ENCODE data around the gene SCUBE3. TPM values are rescaled to one million over a fixed set of nuclear protein-coding genes. Genes with fewer than 3 reads are reported as not detected.
A peak's percentile ranks its signal among the peaks of the same experiment; 100 is the strongest.

The SCUBE3 gene
- total RNA-seq, 1 donor from 2014 or later = 16.3 TPM

- Mint-ChIP-seq H3K27ac (ENCODE audit: unreplicated experiment) (peak overlapping the region; percentile 62), H3K27me3 (ENCODE audit: unreplicated experiment) (no peaks in the 10 kb centered on the region), H3K9me3 (ENCODE audit: unreplicated experiment) (no peaks in the 10 kb centered on the region), H3K4me1 (ENCODE audit: unreplicated experiment) (peaks cover 53% of the 10 kb centered on the region), H3K4me3 (ENCODE audit: unreplicated experiment) (no peak overlapping the region), H3K36me3 (ENCODE audit: unreplicated experiment) (no peaks in the 10 kb centered on the region)
- TF ChIP-seq, protein P1, sequence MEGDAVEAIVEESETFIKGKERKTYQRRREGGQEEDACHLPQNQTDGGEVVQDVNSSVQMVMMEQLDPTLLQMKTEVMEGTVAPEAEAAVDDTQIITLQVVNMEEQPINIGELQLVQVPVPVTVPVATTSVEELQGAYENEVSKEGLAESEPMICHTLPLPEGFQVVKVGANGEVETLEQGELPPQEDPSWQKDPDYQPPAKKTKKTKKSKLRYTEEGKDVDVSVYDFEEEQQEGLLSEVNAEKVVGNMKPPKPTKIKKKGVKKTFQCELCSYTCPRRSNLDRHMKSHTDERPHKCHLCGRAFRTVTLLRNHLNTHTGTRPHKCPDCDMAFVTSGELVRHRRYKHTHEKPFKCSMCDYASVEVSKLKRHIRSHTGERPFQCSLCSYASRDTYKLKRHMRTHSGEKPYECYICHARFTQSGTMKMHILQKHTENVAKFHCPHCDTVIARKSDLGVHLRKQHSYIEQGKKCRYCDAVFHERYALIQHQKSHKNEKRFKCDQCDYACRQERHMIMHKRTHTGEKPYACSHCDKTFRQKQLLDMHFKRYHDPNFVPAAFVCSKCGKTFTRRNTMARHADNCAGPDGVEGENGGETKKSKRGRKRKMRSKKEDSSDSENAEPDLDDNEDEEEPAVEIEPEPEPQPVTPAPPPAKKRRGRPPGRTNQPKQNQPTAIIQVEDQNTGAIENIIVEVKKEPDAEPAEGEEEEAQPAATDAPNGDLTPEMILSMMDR (IDR thresholded peaks at IDR 0.05) = no peak
- DNase-seq (ENCODE audit: extremely low spot score, unreplicated experiment) = no peak
Observed at GRCh38 chr6:35185302-35185681, 28.5 kb upstream of the SCUBE3 start.

DNA sequence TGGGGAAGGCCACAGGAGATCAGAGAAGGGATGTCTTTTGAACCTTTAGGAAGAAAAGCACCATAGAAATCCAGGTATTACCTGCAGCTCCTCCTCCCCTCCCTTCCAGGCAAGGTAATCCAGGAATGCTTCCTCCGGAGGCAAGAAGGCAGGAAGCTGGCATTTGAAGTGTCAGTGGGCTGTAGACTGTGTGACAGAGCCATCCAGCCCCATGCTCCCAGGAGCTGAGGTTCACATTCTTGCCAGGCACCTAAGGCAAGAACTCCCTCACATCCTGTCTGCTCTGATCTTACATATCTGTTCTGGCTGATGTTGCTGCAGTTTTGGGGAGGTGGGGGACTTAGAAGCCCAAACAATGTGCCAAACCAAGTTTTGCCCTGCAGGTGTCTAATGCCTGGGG is 27.8 kb upstream of the SCUBE3 start:
- Mint-ChIP-seq H3K4me1 (ENCODE audit: unreplicated experiment) (peaks cover 46% of the 10 kb centered on the region), H3K36me3 (ENCODE audit: unreplicated experiment) (no peaks in the 10 kb centered on the region), H3K4me3 (ENCODE audit: unreplicated experiment) (no peak overlapping the region), H3K9me3 (ENCODE audit: unreplicated experiment) (no peaks in the 10 kb centered on the region), H3K27me3 (ENCODE audit: unreplicated experiment) (no peaks in the 10 kb centered on the region), H3K27ac (ENCODE audit: unreplicated experiment) (peak overlapping the region; percentile 15)
- TF ChIP-seq, protein P1 (IDR thresholded peaks at IDR 0.05) = no peak
- DNase-seq (ENCODE audit: extremely low spot score, unreplicated experiment) = no peak

DNA sequence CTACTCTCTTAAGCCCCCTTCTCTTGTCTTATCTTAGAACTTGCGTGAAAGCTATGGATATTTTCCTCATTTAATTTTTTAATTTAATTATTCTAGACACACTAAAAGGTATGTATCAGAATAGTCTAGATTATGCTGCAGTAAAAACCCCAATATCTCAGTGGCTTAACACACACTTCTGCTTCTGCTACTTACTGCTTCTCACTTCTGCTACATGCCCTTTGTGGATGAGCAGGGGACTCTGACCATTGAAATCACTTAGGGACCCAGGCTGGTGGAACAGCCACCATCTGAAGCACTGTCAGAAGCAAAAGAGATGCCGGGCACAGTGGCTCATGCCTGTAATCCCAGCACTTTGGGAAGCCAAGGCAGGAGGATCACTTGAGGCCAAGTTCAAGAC is 27.2 kb upstream of the SCUBE3 start:
- no peaks in the 10 kb centered on the region for H3K9me3 Mint-ChIP-seq (ENCODE audit: unreplicated experiment)
- TF ChIP-seq, protein P1 (IDR thresholded peaks at IDR 0.05) = no peak
- no peak for DNase-seq (ENCODE audit: extremely low spot score, unreplicated experiment)
- H3K27me3 Mint-ChIP-seq (ENCODE audit: unreplicated experiment) = no peaks in the 10 kb centered on the region
- H3K36me3 Mint-ChIP-seq (ENCODE audit: unreplicated experiment) = no peaks in the 10 kb centered on the region
- H3K4me1 Mint-ChIP-seq (ENCODE audit: unreplicated experiment) = peaks cover 40% of the 10 kb centered on the region
- H3K4me3 Mint-ChIP-seq (ENCODE audit: unreplicated experiment) = no peak overlapping the region
- no peak overlapping the region for H3K27ac Mint-ChIP-seq (ENCODE audit: unreplicated experiment)

- TF ChIP-seq, protein P1 (IDR thresholded peaks at IDR 0.05) = no peak
- Mint-ChIP-seq H3K9me3 (ENCODE audit: unreplicated experiment) (no peaks in the 10 kb centered on the region), H3K27ac (ENCODE audit: unreplicated experiment) (no peak overlapping the region), H3K4me3 (ENCODE audit: unreplicated experiment) (no peak overlapping the region), H3K27me3 (ENCODE audit: unreplicated experiment) (no peaks in the 10 kb centered on the region), H3K36me3 (ENCODE audit: unreplicated experiment) (no peaks in the 10 kb centered on the region), H3K4me1 (ENCODE audit: unreplicated experiment) (peaks cover 25% of the 10 kb centered on the region)
- no peak for DNase-seq (ENCODE audit: extremely low spot score, unreplicated experiment)
Observed at GRCh38 chr6:35188886-35189285, 24.9 kb upstream of the SCUBE3 start.

DNA sequence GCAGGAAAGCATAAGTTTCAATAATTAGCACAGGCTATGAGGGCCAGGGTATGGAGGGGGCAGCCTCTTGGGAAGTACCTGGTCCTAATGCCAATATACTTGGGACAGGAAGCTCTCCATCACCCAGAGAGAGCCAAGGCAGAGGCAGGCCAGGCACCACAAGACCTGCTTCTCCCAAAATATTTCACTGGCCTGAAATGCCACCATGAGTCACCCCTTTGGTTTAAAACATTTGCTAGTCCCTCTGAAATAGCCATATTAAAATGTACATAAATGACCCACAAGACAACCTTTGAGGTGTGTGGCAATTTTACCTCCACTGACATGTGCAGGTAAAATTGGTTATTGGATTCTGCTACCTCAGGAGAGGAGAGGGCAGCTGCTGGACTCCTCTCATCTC is 23.4 kb upstream of the SCUBE3 start:
- no peak for DNase-seq (ENCODE audit: extremely low spot score, unreplicated experiment)
- TF ChIP-seq, protein P1 (IDR thresholded peaks at IDR 0.05) = no peak
- H3K27ac Mint-ChIP-seq (ENCODE audit: unreplicated experiment) = no peak overlapping the region
- no peaks in the 10 kb centered on the region for H3K36me3 Mint-ChIP-seq (ENCODE audit: unreplicated experiment)
- no peaks in the 10 kb centered on the region for H3K27me3 Mint-ChIP-seq (ENCODE audit: unreplicated experiment)
- H3K4me3 Mint-ChIP-seq (ENCODE audit: unreplicated experiment) = no peak overlapping the region
- H3K9me3 Mint-ChIP-seq (ENCODE audit: unreplicated experiment) = no peaks in the 10 kb centered on the region
- peaks cover 11% of the 10 kb centered on the region for H3K4me1 Mint-ChIP-seq (ENCODE audit: unreplicated experiment)
